OCI-LY3 (cell line): ENCODE data around the gene ZDHHC19.

Experiments
- CTCF ChIP-seq: fragments of 200-600, 300-600 bp; sonication (generic); IDR thresholded peaks from 2 replicates; pipeline ENCODE4 v1.5.1; 2014; ENCODE audit warnings: antibody characterized with exemption, low read length, low read depth
- EZH2phosphoT487 ChIP-seq: fragments of 200-600 bp; shearing (Covaris generic); IDR thresholded peaks from 2 replicates; pipeline ENCODE4 v1.6.1; 2018; ENCODE audit warnings: antibody characterized with exemption, mixed run types, low read depth

- TF ChIP-seq CTCF (no peak), EZH2phosphoT487 (no peak)
Measured at GRCh38 chr3:196208942-196209695, 2.1 kb downstream of the ZDHHC19 start.
